Left hindlimb (tissue), 1 donor: Measurements from ENCODE around the gene COX8A.
"Not testable (repeated sequence)": the region's sequence is repeated elsewhere in the genome, so short reads cannot be mapped to it uniquely, and the experiment has no call there.

Source experiments
- DNase-seq: peaks from one replicate; pipeline ENCODE4 v3.0.0-alpha.2; 2018

Gene COX8A

DNA sequence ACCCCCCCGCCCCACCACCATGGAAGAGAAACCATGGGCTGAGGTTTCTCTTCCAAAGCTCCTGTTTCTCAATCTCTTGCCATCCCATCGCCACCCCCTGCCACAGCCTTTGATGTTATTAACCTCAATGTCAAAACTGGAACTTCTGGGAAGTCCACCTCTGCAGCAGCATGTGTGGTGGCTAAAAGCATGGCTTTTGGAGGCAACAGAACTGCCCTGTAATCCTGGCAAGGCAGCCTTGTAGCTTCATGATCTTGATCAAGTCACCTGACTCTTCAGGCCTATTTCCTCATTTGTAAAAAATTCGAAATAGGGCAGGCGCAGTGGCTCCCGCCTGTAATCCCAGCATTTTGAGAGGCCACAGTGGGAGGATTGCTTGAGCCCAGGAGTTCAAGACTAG, 3.5 kb upstream of the COX8A start:
- no peak for DNase-seq

DNA sequence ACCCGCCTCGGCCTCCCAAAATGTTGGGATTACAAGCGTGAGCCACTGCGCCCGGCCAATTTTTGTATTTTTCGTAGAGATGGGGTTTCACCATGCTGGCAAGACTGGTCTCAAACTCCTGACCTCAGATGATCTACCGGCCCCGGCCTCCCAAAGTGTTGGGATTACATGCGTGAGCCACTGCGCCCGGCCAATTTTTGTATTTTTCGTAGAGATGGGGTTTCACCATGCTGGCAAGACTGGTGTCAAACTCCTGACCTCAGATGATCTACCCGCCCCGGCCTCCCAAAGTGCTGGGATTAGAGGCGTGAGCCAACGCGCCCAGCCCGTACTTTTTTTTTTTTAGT, 535 bp upstream of the COX8A start:
- not testable (repeated sequence) for DNase-seq

DNA sequence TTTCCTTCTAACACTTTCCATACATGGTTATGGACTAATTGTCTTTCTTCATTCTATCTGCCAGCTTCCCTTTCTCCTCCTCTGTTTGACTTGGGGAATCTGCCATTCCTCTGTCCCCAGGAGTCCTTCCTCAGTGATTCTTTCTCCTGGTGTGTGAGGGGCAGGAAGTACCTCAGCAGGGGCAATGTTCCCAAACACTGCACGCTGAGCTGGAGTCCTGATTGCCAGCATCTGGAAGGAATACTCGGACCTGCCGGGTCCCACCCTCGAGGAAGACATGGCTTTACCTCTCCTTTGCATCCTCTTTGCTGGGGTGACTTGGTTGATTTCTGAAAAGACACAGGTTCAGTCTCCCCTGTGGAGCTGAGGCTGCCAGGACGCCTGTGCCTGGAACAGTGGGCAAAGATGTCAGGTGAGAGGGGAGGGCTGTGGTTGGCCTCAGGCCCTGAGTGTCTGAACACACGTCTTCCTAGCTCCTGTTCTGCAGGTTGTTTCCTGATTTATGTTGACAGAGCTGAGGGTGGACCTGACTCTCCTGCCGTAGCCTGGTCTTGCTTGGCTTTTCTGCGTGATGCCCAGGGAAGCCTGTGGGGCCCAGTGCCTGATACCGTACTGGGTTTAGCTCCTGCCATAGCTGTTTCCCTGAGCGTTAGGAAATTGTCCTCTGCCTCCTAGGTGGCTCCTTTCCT, 4.3 kb downstream of the COX8A start:
- DNase-seq: no peak

DNA sequence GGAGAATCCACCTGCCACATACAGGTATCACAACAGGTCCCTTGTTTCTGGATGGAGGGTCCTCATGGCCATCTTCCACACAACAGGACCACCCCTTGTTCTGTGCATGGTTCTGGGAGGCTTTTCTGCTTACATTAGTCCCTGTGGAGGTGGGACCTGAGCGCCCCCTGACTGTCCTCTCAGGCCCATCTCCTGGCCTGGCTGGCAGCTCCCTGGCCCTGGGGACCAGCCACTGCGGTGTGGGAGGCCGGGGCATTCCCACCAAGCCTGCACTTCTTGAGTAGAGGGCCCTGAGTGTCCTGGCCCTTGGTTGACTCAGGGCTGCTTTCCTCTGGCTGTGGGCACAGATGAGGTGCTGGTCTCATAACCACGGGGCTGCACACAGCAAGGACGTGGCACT, 5.0 kb downstream of the COX8A start:
- no peak for DNase-seq

GRCh38 chr11:63985812-63986155, 11.4 kb downstream of the COX8A start:
- DNase-seq: no peak

- DNase-seq: peak; percentile 93
These were observed 11.9 kb downstream of the COX8A start, which contains the start of gene OTUB1 for GRCh38 chr11:63986156-63986931. OTUB1 (plus strand) TSS chr11:63986438; CDS start chr11:63986457, 19 bp downstream.

GRCh38 chr11:63986932-63987513, 12.6 kb downstream of the COX8A start:
- DNase-seq: no peak

DNA sequence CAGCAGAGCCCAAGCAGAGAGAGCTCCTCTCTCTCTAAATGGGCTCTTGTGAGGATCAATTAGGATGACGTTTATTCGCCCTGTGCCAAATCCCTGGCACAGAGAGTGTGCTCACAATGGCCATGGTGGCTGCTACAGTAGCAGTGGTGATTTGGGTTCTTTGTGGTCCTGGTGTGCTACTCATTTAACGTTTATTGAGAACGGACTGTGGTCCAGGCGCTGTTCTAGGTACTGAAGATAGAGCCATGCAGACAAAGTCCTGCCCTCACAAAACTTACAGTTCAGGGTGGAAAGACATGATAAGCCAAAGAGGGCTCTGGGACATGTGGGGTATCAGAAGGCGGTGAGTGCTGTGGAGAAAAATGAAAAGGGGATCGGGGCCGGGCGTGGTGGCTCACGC, 17.1 kb downstream of the COX8A start:
- DNase-seq: no peak

DNA sequence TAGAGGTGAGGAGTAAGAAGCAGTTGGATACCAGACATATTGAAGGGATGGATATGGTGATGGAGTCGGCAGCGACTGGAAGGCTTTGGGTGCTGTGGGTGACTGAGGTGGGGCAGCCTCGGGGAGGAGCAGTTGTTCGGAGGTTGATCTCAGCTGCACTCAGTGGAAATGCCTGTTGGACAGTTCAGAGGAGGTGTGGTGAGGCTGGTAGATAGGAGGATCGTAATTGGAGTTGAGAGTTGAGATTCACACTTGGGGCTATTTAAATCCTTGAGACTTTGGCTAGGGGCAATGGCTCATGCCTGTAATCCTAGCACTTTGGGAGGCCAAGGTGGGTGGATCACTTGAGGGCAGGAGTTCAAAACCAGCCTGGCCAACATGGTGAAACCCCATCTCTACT, 18.7 kb downstream of the COX8A start:
- no peak for DNase-seq

DNA sequence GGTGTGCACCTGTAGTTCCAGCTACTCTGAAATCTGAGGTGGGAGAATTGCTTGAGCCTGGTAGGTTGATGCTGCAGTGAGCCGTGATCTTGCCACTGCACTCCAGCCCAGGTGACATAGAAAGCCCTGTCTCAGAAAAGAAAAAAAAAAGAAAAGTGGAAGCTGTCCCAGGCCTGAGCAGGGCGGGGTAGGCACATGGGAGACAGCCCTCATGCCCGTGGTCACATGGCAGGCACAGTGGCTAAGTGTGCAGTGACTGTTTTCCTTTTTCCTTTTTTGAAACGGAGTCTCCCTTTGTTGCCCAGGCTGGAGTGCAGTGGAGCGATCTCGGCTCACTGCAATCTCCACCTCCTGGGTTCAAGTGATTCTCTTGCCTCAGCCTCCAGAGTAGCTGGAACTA, 19.6 kb downstream of the COX8A start:
- DNase-seq: no peak

- DNase-seq: no peak
These were observed 22.1 kb downstream of the COX8A start for GRCh38 chr11:63996512-63996911.

DNA sequence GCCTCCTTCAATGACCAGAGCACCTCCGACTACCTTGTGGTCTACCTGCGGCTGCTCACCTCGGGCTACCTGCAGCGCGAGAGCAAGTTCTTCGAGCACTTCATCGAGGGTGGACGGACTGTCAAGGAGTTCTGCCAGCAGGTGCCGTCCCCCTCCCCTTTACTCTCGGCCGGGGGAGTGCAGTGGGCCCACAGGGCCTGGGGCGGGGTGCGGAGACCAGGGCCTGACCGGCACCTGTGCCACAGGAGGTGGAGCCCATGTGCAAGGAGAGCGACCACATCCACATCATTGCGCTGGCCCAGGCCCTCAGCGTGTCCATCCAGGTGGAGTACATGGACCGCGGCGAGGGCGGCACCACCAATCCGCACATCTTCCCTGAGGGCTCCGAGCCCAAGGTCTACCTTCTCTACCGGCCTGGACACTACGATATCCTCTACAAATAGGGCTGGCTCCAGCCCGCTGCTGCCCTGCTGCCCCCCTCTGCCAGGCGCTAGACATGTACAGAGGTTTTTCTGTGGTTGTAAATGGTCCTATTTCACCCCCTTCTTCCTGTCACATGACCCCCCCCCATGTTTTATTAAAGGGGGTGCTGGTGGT, 22.8 kb downstream of the COX8A start:
- no peak for DNase-seq

DNA sequence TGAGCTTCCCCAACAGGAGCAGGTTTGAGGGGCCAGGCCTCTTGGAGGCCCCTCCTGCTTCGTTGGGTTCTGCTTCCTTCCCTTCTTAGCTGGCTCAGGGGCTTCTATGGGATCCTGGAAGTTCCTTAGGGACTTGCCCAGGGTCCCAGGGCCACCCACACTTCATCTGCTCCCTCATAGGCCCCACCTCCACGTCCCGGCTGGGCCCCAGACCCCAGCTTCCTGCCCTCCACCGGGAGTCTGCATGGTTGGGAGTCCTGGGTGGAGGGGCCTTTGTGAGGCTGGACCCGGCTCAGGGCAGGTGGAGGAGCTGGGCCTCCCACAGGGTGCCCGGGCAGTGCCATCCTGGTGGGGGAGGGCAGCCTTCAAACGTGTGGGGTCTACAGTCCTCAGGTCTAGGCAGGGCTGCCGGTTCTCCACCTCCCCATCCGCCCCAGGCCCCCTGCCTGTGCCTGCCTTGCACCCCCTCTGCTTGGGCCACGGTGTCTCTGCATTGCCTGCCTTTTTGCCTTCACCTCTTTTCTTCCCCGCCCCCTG, 23.4 kb downstream of the COX8A start:
- DNase-seq: no peak

DNA sequence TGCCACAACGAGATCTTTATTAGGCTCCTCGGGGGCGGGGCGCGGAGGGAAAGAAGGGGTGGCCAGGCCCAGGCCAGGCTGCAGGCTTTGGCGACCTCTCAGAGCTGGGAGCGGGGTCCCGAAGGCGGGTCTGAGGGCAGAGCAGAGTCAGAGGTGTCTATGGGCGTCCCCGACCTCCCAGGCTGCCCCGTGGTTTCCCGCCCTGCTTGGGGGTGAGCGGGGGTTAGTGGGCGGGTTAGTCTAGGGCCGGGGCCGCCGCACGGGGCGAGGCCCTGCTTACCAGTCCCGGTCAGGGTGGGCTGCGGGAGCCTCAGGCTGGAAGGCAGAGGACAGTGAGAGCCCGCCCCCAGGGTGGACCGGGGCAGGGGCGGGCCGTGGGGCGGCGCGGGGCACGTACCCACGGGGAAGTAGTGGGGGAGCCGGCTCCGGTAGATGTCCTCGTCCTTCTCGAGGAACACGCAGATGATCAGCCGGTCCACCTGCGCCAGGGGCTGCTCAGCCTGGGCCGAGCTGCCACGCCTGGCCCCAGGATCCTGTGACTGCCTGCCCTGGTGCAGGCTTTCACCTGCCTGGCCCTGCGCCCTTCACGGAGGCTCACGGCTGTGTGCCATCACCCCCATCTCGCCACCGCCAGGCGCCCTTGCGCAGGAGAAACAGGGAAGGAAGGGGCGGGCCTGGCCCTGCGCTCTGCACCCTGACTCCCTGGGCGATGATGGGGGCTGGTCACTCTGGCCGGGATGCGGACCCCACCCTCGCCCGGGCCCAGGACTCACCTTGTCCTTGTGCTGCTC, 24.3 kb downstream of the COX8A start:
- no peak for DNase-seq

DNA sequence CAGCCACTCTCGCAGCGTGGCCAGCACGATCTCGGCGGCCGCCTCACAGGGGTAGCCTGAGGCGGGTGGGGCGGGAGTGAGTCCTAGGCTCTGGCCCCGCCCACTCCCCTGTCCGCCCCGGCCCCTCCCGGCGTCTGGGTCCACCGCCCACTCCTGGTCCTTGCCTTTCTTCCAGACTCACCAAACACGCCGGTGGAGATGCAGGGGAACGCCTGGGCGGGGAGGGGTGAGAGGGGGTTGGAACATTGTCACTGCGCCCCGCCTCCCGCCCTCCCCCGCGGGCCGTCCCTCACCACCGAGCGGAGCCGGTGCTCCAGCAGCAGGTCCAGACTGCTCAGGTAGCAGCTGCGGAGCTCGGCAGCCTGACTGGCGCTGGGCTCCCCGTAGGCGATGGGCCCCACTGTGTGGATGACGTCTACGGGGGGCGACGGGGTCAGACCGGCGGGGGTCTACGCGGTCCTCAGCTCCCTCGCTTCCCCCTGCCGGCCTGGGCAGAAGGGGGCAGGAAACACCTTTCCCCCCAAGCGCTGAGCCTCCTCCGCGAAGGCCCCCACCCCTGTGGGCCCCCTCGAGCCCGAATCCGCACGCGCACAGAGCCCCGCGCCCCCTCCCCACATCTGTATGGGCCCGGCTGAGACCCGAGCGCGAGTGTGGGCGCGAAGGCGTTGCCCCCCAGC, 25.1 kb downstream of the COX8A start:
- peak; percentile 77 for DNase-seq

DNA sequence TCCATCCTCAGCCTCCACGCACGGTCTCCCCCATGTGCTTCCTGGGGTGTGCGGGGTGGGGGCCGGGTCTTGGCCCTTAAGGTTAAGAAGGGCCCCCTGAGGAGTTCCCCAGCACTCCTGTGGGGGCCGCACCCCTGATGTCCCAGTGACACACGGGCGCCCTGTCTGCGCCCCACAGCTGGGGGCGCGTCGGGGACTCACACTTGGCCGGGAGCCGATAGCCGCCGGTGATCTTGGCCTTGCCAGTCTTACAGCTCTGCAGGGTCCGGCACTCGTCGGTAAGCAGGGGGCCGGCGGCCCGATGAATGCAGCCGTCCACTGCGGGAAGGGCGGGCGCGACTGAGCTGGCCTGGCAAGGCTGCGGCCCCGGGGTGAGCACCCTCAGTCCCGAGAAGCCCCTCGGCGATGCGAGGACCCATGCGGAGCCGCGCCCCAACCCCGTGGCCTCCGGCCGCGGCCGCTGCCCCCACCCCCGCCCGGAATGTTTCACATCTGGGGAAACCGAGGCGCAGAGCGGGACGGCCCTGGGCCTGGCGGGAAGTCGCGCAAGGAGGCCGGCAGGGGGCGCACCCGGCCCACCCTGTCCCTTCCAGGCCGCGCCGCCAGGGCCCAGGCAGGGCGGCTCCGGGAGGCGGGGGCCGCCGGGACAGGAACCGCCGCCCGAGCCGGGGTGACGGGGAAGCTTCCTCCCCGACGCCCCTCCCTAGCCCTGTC, 25.8 kb downstream of the COX8A start:
- peak; percentile 86 for DNase-seq

DNA sequence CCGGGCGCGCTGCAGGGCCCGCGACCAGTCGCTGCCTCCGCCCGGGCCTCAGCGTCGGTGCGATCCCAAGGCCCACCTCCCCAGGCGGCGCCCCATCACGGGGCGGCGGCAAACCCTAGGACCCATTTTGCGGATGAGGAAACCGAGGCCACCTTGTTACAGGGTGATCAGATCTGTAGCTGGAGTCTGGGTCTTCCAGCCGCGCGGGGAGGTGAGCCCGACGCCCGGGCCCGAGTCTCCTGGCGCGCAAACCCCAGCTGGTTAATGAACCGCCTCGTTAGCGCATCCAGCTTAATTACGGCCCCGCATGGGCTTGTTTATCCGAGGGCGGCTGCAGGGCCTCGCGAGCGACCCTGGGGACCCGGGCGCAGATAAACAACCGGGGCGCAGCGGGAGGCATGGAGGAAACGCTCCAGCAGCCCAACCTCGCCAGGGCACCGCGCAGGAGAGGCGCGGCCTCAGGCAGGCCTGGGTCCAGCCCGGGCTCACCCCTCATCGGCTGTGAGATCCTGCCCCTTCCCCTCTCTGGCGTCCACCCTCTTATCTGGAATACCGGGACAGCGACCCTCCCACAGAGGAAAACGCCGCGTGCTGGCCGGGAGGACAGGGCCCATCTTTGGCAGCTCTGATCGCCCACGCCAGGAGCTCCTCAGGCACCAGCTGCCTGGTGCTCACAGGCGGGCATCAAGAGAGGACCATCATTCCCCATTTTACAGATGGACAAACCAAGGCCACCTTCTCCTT, 26.5 kb downstream of the COX8A start:
- no peak for DNase-seq

DNA sequence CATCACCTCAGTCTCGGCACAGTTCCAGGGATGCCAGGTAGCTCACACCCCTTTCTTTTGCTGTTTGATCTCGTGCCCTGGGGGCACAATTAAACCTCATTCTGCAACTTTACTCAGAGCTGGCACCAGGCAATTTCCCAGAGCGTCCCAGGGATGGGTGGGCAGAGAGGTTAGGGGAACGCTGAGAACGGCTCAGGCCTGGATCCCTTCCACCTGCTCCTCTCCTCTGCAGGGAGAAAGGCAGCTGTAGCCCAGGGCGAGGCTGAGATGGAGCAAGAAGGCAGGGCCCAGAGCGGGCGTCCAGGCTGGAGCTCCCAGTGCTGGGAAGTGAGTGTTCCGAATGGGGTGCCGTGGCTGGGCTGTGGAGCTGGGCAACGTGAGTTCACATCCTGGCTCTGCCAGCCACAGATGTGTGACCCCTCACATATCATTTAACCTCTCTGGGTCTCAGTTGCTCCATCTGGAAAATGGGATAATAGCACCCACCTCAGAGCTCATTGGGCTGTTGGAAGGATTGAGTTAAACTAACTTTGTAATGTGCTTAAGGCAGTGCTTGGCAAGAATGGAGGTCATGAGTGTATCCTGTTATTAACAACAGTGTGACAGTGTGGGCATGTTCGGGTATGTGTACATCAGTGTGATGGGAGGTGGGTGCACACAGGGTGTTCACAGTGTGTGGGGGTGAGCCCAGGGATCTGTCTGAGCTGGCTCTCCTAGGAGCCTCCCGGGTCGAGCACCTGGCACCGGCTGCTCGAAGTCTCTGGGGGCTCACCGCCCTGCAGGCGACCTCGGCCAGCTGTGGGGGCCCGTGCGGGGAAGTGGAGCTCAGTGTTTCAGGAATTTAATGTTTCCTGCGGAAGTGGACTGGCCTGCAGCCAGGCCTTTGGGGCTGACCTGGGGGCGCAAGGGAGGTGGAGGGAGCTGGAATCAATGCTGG, 27.3 kb downstream of the COX8A start:
- DNase-seq: peak; percentile 85

DNA sequence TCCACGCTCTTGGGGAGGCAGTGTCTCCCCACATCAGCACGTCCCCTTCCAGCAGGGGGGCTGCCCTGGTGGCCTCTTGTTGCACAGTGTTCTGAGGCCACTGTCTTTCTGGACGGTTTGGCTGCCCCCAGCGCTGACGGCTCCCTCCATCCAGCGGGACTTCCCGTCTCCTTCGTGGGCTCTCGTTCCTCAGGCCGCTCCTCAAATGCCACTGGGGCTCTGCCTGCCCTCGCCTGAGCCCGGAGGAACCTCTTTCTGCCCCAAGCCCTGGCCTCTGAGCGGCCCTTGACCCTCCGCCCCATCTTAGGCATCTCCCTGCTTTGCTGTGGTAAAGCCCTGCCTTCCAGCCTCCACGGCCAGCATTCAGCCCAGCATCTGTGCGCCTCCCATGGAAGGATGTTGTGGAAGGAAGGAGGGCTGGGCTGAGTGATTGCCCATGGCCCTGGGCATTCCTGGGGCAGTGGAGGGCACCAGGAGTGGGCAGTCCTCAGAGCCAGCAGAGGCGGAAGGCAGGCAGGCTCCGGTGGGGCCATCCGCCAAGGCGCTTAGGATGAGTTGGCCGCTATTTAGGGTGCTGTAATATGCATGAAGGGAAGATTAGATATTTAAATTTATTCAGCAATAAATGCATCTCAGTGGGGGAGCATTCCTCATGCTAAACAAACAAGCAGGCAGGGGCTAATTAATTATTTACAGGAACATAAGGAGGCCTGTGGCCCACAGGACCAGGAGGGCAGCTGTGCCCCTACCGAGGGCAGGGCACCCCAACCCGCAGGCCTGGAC, 29.6 kb downstream of the COX8A start:
- no peak for DNase-seq
